ENCODE data around the gene SLFN12.

GRCh38 chr17:35374766-35375344 is 57.4 kb downstream of the SLFN12 start:
- TF ChIP-seq REST (IDR thresholded peaks at IDR 0.05; ENCODE audit: insufficient read depth in 1 of 2, low read depth in 2 of 2, low read length in 2 of 2) (no peak), POLR2AphosphoS5 (IDR thresholded peaks at IDR 0.05; ENCODE audit: low read depth, low read length) (no peak), TAF1 (IDR thresholded peaks at IDR 0.05; ENCODE audit: borderline replicate concordance, insufficient read depth, low read length) (no peak)
